Hepatocyte (in vitro differentiated cells): ENCODE measurements around the gene MRPS18B.

Experiments
- CTCF ChIP-seq: fragments of 200-600 bp; sonication (generic); IDR thresholded peaks from 2 replicates; pipeline ENCODE4 v1.5.1; 2016; ENCODE audit warnings: antibody characterized with exemption, mild to moderate bottlenecking; ENCODE audit not compliant: poor library complexity
- EZH2 ChIP-seq: fragments of 200-600 bp; sonication (generic); IDR thresholded peaks from 2 replicates; pipeline ENCODE4 v1.6.1; 2016; ENCODE audit warnings: antibody characterized with exemption, mild to moderate bottlenecking, borderline replicate concordance

GRCh38 chr6:30613251-30614043 is 4.2 kb upstream of the MRPS18B start:
- TF ChIP-seq CTCF: no peak
- TF ChIP-seq EZH2: no peak
